ENCODE data around the gene RTN4IP1.
A peak's percentile ranks its signal among the peaks of the same experiment; 100 is the strongest.
"Not testable (repeated sequence)": the region's sequence is repeated elsewhere in the genome, so short reads cannot be mapped to it uniquely, and the experiment has no call there.

The RTN4IP1 gene

GRCh38 chr6:106626485-106626884 is 2.8 kb downstream of the RTN4IP1 start:
- no peak for DNase-seq

GRCh38 chr6:106623039-106623438 is 6.3 kb downstream of the RTN4IP1 start:
- no peak for DNase-seq

GRCh38 chr6:106622412-106622811 is 6.9 kb downstream of the RTN4IP1 start:
- DNase-seq, result no peak

- DNase-seq, result no peak
Measured at GRCh38 chr6:106620931-106621672, 8.2 kb downstream of the RTN4IP1 start.

- DNase-seq, result no peak
Measured at GRCh38 chr6:106619223-106619622, 10.1 kb downstream of the RTN4IP1 start.

GRCh38 chr6:106618324-106618723 is 11.0 kb downstream of the RTN4IP1 start:
- no peak for DNase-seq

- no peak for DNase-seq
Measured at GRCh38 chr6:106617857-106618256, 11.4 kb downstream of the RTN4IP1 start.

GRCh38 chr6:106617302-106617701 is 12.0 kb downstream of the RTN4IP1 start:
- DNase-seq, result no peak

GRCh38 chr6:106614592-106615257 is 14.6 kb downstream of the RTN4IP1 start:
- no peak for DNase-seq

GRCh38 chr6:106614166-106614565 is 15.1 kb downstream of the RTN4IP1 start:
- DNase-seq, result no peak

GRCh38 chr6:106613590-106613989 is 15.7 kb downstream of the RTN4IP1 start:
- DNase-seq, result no peak

- DNase-seq, result no peak
Measured at GRCh38 chr6:106612671-106613416, 16.5 kb downstream of the RTN4IP1 start.

GRCh38 chr6:106611030-106611429 is 18.3 kb downstream of the RTN4IP1 start:
- no peak for DNase-seq

- DNase-seq, result peak; percentile 16
Measured at GRCh38 chr6:106609699-106610098, 19.6 kb downstream of the RTN4IP1 start.

GRCh38 chr6:106608080-106608668 is 21.1 kb downstream of the RTN4IP1 start:
- peak; percentile 41 for DNase-seq

- DNase-seq, result no peak
Measured at GRCh38 chr6:106600329-106600728, 29.0 kb downstream of the RTN4IP1 start.

- no peak for DNase-seq
Measured at GRCh38 chr6:106599440-106599839, 29.9 kb downstream of the RTN4IP1 start.

- DNase-seq, result peak; percentile 78
Measured at GRCh38 chr6:106591111-106591825, 38.0 kb downstream of the RTN4IP1 start.

GRCh38 chr6:106588937-106589336 is 40.4 kb downstream of the RTN4IP1 start:
- not testable (repeated sequence) for DNase-seq

GRCh38 chr6:106586815-106587415 is 42.4 kb downstream of the RTN4IP1 start:
- DNase-seq, result no peak

- no peak for DNase-seq
Measured at GRCh38 chr6:106581468-106581867, 47.8 kb downstream of the RTN4IP1 start.

- no peak for DNase-seq
Measured at GRCh38 chr6:106579281-106579680, 50.0 kb downstream of the RTN4IP1 start.
